Heart right ventricle (tissue), 16 donors: ENCODE measurements around the gene KLK3. TPM values are rescaled to one million over a fixed set of nuclear protein-coding genes. Genes with fewer than 3 reads are reported as not detected.

Experiments used
- ATAC-seq, 8 donors: fragments of 200-7000 bp; cut with Tn5 transposase; one replicate each; pipeline ENCODE4 v1.9.1; 2020; ENCODE audit warnings: mild to moderate bottlenecking in 8 of 8, moderate library complexity in 8 of 8, moderate number of reproducible peaks in 1 of 8
- DNase-seq, 2 donors: peaks; one replicate each; pipeline ENCODE4 v3.0.0-alpha.2; 2020
- H3K27ac ChIP-seq, 10 donors: fragments of 200-600 bp; sonication (generic) in 2 of 10; one replicate each; pipeline versions ENCODE4 v1.5.0 to v1.8.0; 2020 to 2022; ENCODE audit warnings: mild to moderate bottlenecking in 3 of 10
- H3K27me3 ChIP-seq, 7 donors: fragments of 200-600 bp; one replicate each; pipeline ENCODE4 v1.8.0; 2021 to 2022; ENCODE audit warnings: mild to moderate bottlenecking in 2 of 7
- H3K36me3 ChIP-seq, 9 donors: fragments of 200-600 bp; sonication (generic) in 1 of 9; one replicate each; pipeline versions ENCODE4 v1.5.0 to v1.8.0; 2020 to 2022; ENCODE audit warnings: mild to moderate bottlenecking in 2 of 9
- H3K4me1 ChIP-seq, 9 donors: fragments of 200-600 bp; sonication (generic) in 1 of 9; one replicate each; pipeline versions ENCODE4 v1.5.0 to v1.8.0; 2020 to 2022; ENCODE audit warnings: mild to moderate bottlenecking in 4 of 9
- H3K4me3 ChIP-seq, 10 donors: fragments of 200-600 bp; sonication (generic) in 2 of 10; one replicate each; pipeline versions ENCODE4 v1.5.0 to v1.8.0; 2020 to 2022; ENCODE audit warnings: mild to moderate bottlenecking in 7 of 10, moderate library complexity in 2 of 10
- H3K9me3 ChIP-seq, 11 donors: fragments of 200-600 bp in 10 of 11; sonication (generic) in 2 of 11; one replicate each; pipeline versions ENCODE4 v1.5.0 to v1.8.0; 2013 to 2022; ENCODE audit warnings: mild to moderate bottlenecking in 2 of 11, control low read depth in 1 of 11, moderate library complexity in 1 of 11
- WGBS, 2 donors: extraction: QIAGEN DNeasy Blood & Tissue Kit; methylation state at CpG; one replicate each; pipeline ENCODE4 v1.1.7; 2013; ENCODE audit warnings: inconsistent platforms in 1 of 2; 5-methylcytosine and 5-hydroxymethylcytosine counted together
- intact Hi-C, 10 donors: fragments of 100-400 bp; cut with DNase I; formaldehyde crosslinking; loops; one replicate each; pipeline versions ENCODE4 v1.11.1 to v1.14.2; 2022
- polyA plus RNA-seq, 2 donors: library from polyadenylated mRNA; stranded (reverse); fragments of 200-250 nt; gene quantifications; one replicate each; pipeline ENCODE4 v1.2.3, GENCODE V29; 2013
- total RNA-seq, 10 donors: library from RNA; stranded (reverse); fragmentation: NEBNext Ultra II Directional in 3 of 10; extraction: Animal tissue kit (Norgen Biotek cat#: 25700) in 3 of 10; gene quantifications; one replicate each; pipeline versions ENCODE4 v1.2.1 to v1.2.4, GENCODE V29; 2021 to 2023
- TF ChIP-seq, protein P1 (sequence below), 9 donors: fragments of 200-600 bp; sonication (generic) in 2 of 9; IDR thresholded peaks; one replicate each; pipeline versions ENCODE4 v1.5.0 to v1.8.0; 2021 to 2022; ENCODE audit warnings: antibody characterized with exemption in 9 of 9, mild to moderate bottlenecking in 5 of 9, moderate library complexity in 1 of 9
- donor health status: Arrhythmogenic right ventricular cardiomyopathy.
- donor health status: ischemic (EF 13 %, LVEDD 7.1; RV severe dilation, severe dysfunction).
- donor health status: healthy with polysubstance abuse.
- donor health status: DM: no; HTN: yes; CAD: no.
- donor health status: DM: no; HTN: no; CAD: no.
- donor health status: ischemic (EF 25% LVEDD 6.9; RV normal size, moderate dysfunction).
- donor health status: ischemic (EF 25% LVEDD 5.7; RV mildly dilated, moderate dysfunction).
- donor health status: healthy.
- donor health status: DM: yes; HTN: yes; CAD: no.
- donor health status: Ischemic cardiomyopathy.
- donor health status: ischemic (EF 35%, LVEDD 5.7; RV mildly dilated, moderate dysfunction).
- donor health status: nonischemic (EF 11% LVEDD 7.7; RV severe dilation, severe dysfunction).
- donor health status: DM: yes; HTN: yes; CAD: no.
- donor health status: PGD.
- donor health status: ischemic (EF 29% LVEDD 5.4; RV normal size, mild dysfunction).
- donor health status: nonischemic (EF 23%, LVEDD 6.1; RV moderate dilation, normal function).

Gene KLK3
- total and polyA plus RNA-seq, 12 donors: not detected

DNA sequence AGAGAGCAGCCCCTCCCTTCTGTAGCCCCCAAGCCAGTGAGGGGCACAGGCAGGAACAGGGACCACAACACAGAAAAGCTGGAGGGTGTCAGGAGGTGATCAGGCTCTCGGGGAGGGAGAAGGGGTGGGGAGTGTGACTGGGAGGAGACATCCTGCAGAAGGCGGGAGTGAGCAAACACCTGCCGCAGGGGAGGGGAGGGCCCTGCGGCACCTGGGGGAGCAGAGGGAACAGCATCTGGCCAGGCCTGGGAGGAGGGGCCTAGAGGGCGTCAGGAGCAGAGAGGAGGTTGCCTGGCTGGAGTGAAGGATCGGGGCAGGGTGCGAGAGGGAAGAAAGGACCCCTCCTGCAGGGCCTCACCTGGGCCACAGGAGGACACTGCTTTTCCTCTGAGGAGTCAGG lies 4.2 kb downstream of the KLK3 start:
- no peak for ATAC-seq
- Histone ChIP-seq H3K9me3 (no peaks in the 10 kb centered on the region), H3K36me3 (no peaks in the 10 kb centered on the region), H3K27ac (no peak overlapping the region), H3K4me1 (no peaks in the 10 kb centered on the region), H3K27me3 (peaks cover 0 to 84% (median 49%) of the 10 kb centered on the region in 7 donors), H3K4me3 (no peak overlapping the region)
- intact Hi-C loops: no loop called here
- TF ChIP-seq, protein P1, sequence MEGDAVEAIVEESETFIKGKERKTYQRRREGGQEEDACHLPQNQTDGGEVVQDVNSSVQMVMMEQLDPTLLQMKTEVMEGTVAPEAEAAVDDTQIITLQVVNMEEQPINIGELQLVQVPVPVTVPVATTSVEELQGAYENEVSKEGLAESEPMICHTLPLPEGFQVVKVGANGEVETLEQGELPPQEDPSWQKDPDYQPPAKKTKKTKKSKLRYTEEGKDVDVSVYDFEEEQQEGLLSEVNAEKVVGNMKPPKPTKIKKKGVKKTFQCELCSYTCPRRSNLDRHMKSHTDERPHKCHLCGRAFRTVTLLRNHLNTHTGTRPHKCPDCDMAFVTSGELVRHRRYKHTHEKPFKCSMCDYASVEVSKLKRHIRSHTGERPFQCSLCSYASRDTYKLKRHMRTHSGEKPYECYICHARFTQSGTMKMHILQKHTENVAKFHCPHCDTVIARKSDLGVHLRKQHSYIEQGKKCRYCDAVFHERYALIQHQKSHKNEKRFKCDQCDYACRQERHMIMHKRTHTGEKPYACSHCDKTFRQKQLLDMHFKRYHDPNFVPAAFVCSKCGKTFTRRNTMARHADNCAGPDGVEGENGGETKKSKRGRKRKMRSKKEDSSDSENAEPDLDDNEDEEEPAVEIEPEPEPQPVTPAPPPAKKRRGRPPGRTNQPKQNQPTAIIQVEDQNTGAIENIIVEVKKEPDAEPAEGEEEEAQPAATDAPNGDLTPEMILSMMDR (IDR thresholded peaks at IDR 0.05): no peak
- no peak for DNase-seq
- WGBS, 2 donors: 6 to 12% methylated on average over 6 to 7 of the region's 7 CpGs

DNA sequence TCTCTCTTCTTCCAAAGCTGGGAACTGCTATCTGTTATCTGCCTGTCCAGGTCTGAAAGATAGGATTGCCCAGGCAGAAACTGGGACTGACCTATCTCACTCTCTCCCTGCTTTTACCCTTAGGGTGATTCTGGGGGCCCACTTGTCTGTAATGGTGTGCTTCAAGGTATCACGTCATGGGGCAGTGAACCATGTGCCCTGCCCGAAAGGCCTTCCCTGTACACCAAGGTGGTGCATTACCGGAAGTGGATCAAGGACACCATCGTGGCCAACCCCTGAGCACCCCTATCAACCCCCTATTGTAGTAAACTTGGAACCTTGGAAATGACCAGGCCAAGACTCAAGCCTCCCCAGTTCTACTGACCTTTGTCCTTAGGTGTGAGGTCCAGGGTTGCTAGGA lies 5.1 kb downstream of the KLK3 start:
- 84 to 87% methylated on average over 4 of the region's 4 CpGs for WGBS, 2 donors
- no peaks in the 10 kb centered on the region for H3K36me3 ChIP-seq
- no peaks in the 10 kb centered on the region for H3K4me1 ChIP-seq
- H3K27ac ChIP-seq: no peak overlapping the region
- TF ChIP-seq, protein P1 (IDR thresholded peaks at IDR 0.05): no peak
- H3K9me3 ChIP-seq: no peaks in the 10 kb centered on the region
- ATAC-seq: no peak
- no peak overlapping the region for H3K4me3 ChIP-seq
- DNase-seq: no peak
- peaks cover 0 to 78% (median 48%) of the 10 kb centered on the region in 7 donors for H3K27me3 ChIP-seq
- intact Hi-C loops: no loop called here

DNA sequence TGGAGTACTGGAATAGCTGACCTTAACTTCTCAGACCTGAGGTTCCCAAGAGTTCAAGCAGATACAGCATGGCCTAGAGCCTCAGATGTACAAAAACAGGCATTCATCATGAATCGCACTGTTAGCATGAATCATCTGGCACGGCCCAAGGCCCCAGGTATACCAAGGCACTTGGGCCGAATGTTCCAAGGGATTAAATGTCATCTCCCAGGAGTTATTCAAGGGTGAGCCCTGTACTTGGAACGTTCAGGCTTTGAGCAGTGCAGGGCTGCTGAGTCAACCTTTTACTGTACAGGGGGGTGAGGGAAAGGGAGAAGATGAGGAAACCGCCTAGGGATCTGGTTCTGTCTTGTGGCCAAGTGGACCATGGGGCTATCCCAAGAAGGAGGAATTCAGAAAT lies 6.3 kb downstream of the KLK3 start:
- Histone ChIP-seq H3K4me3 (no peak overlapping the region), H3K27ac (no peak overlapping the region), H3K4me1 (no peaks in the 10 kb centered on the region), H3K27me3 (peaks cover 0 to 71% (median 50%) of the 10 kb centered on the region in 7 donors), H3K9me3 (no peaks in the 10 kb centered on the region), H3K36me3 (no peaks in the 10 kb centered on the region)
- 67 to 78% methylated on average over 5 of the region's 5 CpGs for WGBS, 2 donors
- intact Hi-C loops: no loop called here
- TF ChIP-seq, protein P1 (IDR thresholded peaks at IDR 0.05): no peak
- ATAC-seq (no peak), DNase-seq (no peak)

DNA sequence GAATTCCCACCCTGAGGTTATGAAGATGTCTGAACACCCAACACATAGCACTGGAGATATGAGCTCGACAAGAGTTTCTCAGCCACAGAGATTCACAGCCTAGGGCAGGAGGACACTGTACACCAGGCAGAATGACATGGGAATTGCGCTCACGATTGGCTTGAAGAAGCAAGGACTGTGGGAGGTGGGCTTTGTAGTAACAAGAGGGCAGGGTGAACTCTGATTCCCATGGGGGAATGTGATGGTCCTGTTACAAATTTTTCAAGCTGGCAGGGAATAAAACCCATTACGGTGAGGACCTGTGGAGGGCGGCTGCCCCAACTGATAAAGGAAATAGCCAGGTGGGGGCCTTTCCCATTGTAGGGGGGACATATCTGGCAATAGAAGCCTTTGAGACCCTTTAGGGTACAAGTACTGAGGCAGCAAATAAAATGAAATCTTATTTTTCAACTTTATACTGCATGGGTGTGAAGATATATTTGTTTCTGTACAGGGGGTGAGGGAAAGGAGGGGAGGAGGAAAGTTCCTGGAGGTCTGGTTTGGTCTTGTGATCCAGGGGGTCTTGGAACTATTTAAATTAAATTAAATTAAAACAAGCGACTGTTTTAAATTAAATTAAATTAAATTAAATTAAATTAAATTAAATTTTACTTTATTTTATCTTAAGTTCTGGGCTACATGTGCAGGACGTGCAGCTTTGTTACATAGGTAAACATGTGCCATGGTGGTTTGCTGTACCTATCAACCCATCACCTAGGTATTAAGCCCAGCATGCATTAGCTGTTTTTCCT lies 7.0 kb downstream of the KLK3 start:
- Histone ChIP-seq H3K36me3 (no peaks in the 10 kb centered on the region), H3K27ac (no peak overlapping the region), H3K27me3 (peaks cover 0 to 70% (median 53%) of the 10 kb centered on the region in 7 donors), H3K9me3 (no peaks in the 10 kb centered on the region), H3K4me1 (no peaks in the 10 kb centered on the region), H3K4me3 (no peak overlapping the region)
- intact Hi-C loops: no loop called here
- no peak for ATAC-seq
- 66 to 68% methylated on average over 7 of the region's 7 CpGs for WGBS, 2 donors
- no peak for DNase-seq
- TF ChIP-seq, protein P1 (IDR thresholded peaks at IDR 0.05): no peak
